ELR (cell line): ENCODE results near the gene TMC5.
"Not testable (repeated sequence)": the region's sequence is repeated elsewhere in the genome, so short reads cannot be mapped to it uniquely, and the experiment has no call there.

Source experiments
- DNase-seq: peaks from one replicate; pipeline ENCODE4 v3.0.0-alpha.2; 2015; ENCODE audit warnings: low read depth

The TMC5 gene

GRCh38 chr16:19543278-19543996, 125.8 kb downstream of the TMC5 start:
- DNase-seq, result not testable (repeated sequence)

- DNase-seq, result no peak
These were observed 130.5 kb downstream of the TMC5 start for GRCh38 chr16:19548144-19548543.
